ACC112 (cell line): ENCODE measurements around the gene MBD2.

Experiments
- H2AFZ ChIP-seq: fragments of 200-600 bp; sonication (generic); one replicate; pipeline ENCODE4 v1.6.0; 2017; ENCODE audit warnings: antibody characterized with exemption, low read length; ENCODE audit not compliant: unreplicated experiment
- H3K27ac ChIP-seq: fragments of 200-600 bp; sonication (generic); 2 replicates; pipeline ENCODE4 v1.5.1; 2014; ENCODE audit warnings: low read depth, mild to moderate bottlenecking, antibody characterized with exemption, low read length, moderate library complexity
- H3K27me3 ChIP-seq: fragments of 200-600 bp; sonication (generic); 2 replicates; pipeline ENCODE4 v1.6.1; 2014; ENCODE audit warnings: mild to moderate bottlenecking, antibody characterized with exemption, low read length, moderate library complexity, mixed read lengths; ENCODE audit not compliant: insufficient read depth
- H3K36me3 ChIP-seq: fragments of 200-600 bp; sonication (generic); 2 replicates; pipeline ENCODE4 v1.6.1; 2016; ENCODE audit warnings: mild to moderate bottlenecking, antibody characterized with exemption, low read length, moderate library complexity, mixed read lengths; ENCODE audit not compliant: insufficient read depth
- H3K4me1 ChIP-seq: fragments of 200-600 bp; sonication (generic); one replicate; pipeline ENCODE4 v1.6.1; 2016; ENCODE audit warnings: low read length, mixed read lengths; ENCODE audit not compliant: insufficient read depth, unreplicated experiment, control insufficient read depth
- H3K4me3 ChIP-seq: fragments of 200-600 bp; sonication (generic); 2 replicates; pipeline ENCODE4 v1.5.1; 2014; ENCODE audit warnings: mild to moderate bottlenecking, low read depth, low read length
- H3K79me2 ChIP-seq: fragments of 200-600 bp; sonication (generic); one replicate; pipeline ENCODE4 v1.6.0; 2016; ENCODE audit warnings: low read length; ENCODE audit not compliant: control insufficient read depth, unreplicated experiment, insufficient read depth

The MBD2 gene

GRCh38 chr18:54102123-54102522 is 122.3 kb downstream of the MBD2 start:
- Histone ChIP-seq H2AFZ (no peak overlapping the region), H3K4me3 (no peak overlapping the region), H3K27ac (no peak overlapping the region), H3K36me3 (no peaks in the 10 kb centered on the region), H3K27me3 (no peaks in the 10 kb centered on the region), H3K79me2 (no peaks in the 10 kb centered on the region), H3K4me1 (no peaks in the 10 kb centered on the region)
